SK-N-SH (cell line): ENCODE data around the gene CNTROB. TPM values are rescaled to one million over a fixed set of nuclear protein-coding genes. Genes with fewer than 3 reads are reported as not detected.

Source experiments
- CTCF ChIA-PET: fragments of 300-600, 350-600 bp; formaldehyde crosslinking; extraction: SDS; loops from one replicate; lab custom pipeline; 2021; lab: Yijun Ruan, JAX
- POLR2A ChIA-PET: fragments of 350-600 bp; sonication (Branson Sonifier 250); formaldehyde crosslinking; extraction: SDS; loops from one replicate; lab custom pipeline; 2020; ENCODE audit warnings: antibody characterized with exemption, inconsistent platforms; lab: Yijun Ruan, JAX
- DNase-seq: peaks from one replicate; pipeline ENCODE4 v3.0.0; 2012
- H2AFZ ChIP-seq: fragments of 200-600 bp; sonication (generic); 2 replicates; pipeline ENCODE4 v1.8.1; 2016; ENCODE audit warnings: antibody characterized with exemption, mild to moderate bottlenecking, low read depth
- H3F3A ChIP-seq: fragments of 200-600 bp; sonication (generic); replicated peaks from 2 replicates; pipeline ENCODE3; 2016; ENCODE audit warnings: antibody characterized with exemption, mild to moderate bottlenecking; ENCODE audit not compliant: insufficient read depth
- H3K27ac ChIP-seq, 2 experiments: fragments of 200-500 bp in 1 of 2; fragments of 200-600 bp in 1 of 2; sonication (Bioruptor generic) in 1 of 2; sonication (generic), shearing (Covaris generic) in 1 of 2; 2 replicates each; pipeline versions ENCODE4 v1.5.1 to v1.6.1; 2014 to 2016; ENCODE audit warnings: low read depth in 2 of 2, inconsistent platforms in 1 of 2, low read length in 1 of 2, mild to moderate bottlenecking in 1 of 2, mixed read lengths in 1 of 2
- H3K27me3 ChIP-seq: fragments of 200-600 bp; sonication (generic), shearing (Covaris generic); 2 replicates; pipeline ENCODE4 v1.6.1; 2016; ENCODE audit warnings: mixed run types; ENCODE audit not compliant: insufficient read depth
- H3K36me3 ChIP-seq, 2 experiments: fragments of 200-500 bp in 1 of 2; fragments of 200-600 bp in 1 of 2; sonication (Bioruptor generic) in 1 of 2; sonication (generic) in 1 of 2; replicated peaks in 1 of 2; 2 replicates each; pipeline versions ENCODE3 to v1.5.1; 2014 to 2016; ENCODE audit warnings: low read length in 1 of 2, mild to moderate bottlenecking in 1 of 2; ENCODE audit not compliant: insufficient read depth in 2 of 2, control insufficient read depth in 1 of 2
- H3K4me1 ChIP-seq, 2 experiments: fragments of 200-500 bp in 1 of 2; fragments of 200-600 bp in 1 of 2; sonication (Bioruptor generic) in 1 of 2; sonication (generic), shearing (Covaris generic) in 1 of 2; 2 replicates each; pipeline versions ENCODE4 v1.5.1 to v1.6.1; 2014 to 2016; ENCODE audit warnings: low read depth in 1 of 2, low read length in 1 of 2, mixed run types in 1 of 2; ENCODE audit not compliant: insufficient read depth in 2 of 2, control insufficient read depth in 1 of 2
- H3K4me2 ChIP-seq: fragments of 200-600 bp; sonication (generic), shearing (Covaris generic); 2 replicates; pipeline ENCODE4 v1.6.1; 2017; ENCODE audit warnings: mixed run types
- H3K4me3 ChIP-seq, 2 experiments: fragments of 200-500 bp in 1 of 2; fragments of 200-600 bp in 1 of 2; sonication (Bioruptor generic) in 1 of 2; sonication (generic), shearing (Covaris generic) in 1 of 2; 2 replicates each; pipeline versions ENCODE4 v1.5.1 to v1.8.1; 2014 to 2016; ENCODE audit warnings: low read depth in 2 of 2, inconsistent platforms in 1 of 2, low read length in 1 of 2, mild to moderate bottlenecking in 1 of 2, mixed read lengths in 1 of 2, moderate library complexity in 1 of 2
- H3K79me2 ChIP-seq: fragments of 200-600 bp; sonication (generic); 2 replicates; pipeline ENCODE4 v1.8.1; 2017; ENCODE audit warnings: mild to moderate bottlenecking; ENCODE audit not compliant: insufficient read depth
- H3K9ac ChIP-seq: fragments of 200-600 bp; sonication (generic); 2 replicates; pipeline ENCODE4 v1.6.1; 2017; ENCODE audit warnings: mixed run types
- H3K9me2 ChIP-seq: fragments of 200-600 bp; sonication (generic); 2 replicates; pipeline ENCODE4 v1.6.1; 2017; ENCODE audit warnings: mixed run types
- H3K9me3 ChIP-seq: fragments of 200-600 bp; sonication (generic); 2 replicates; pipeline ENCODE4 v1.6.1; 2017; ENCODE audit warnings: mixed run types, mild to moderate bottlenecking, moderate library complexity
- H4K20me1 ChIP-seq: fragments of 200-600 bp; sonication (generic); 2 replicates; pipeline ENCODE4 v1.6.1; 2017; ENCODE audit warnings: mild to moderate bottlenecking, mixed run types; ENCODE audit not compliant: insufficient read depth
- CHD2 ChIP-seq: fragments of 150-350 bp; IDR thresholded peaks from 2 replicates; pipeline ENCODE4 v1.6.1; 2018; ENCODE audit warnings: low read length; ENCODE audit not compliant: partially characterized antibody
- CTCF ChIP-seq: fragments of 200-600 bp; sonication (generic); IDR thresholded peaks from 2 replicates; pipeline ENCODE4 v1.6.1; 2017; ENCODE audit warnings: antibody characterized with exemption, mild to moderate bottlenecking, moderate library complexity
- ELF1 ChIP-seq: IDR thresholded peaks from 2 replicates; pipeline ENCODE4 v1.4.0; 2012
- JUND ChIP-seq: IDR thresholded peaks from 2 replicates; pipeline ENCODE4 v1.4.0; 2012
- MAX ChIP-seq: IDR thresholded peaks from 2 replicates; pipeline ENCODE4 v1.4.0; 2012; ENCODE audit warnings: low read depth
- MXI1 ChIP-seq: IDR thresholded peaks from 2 replicates; pipeline ENCODE4 v1.6.1; 2012; ENCODE audit warnings: mild to moderate bottlenecking, low read depth, low read length, improper control_type of control experiment
- NRF1 ChIP-seq: IDR thresholded peaks from 2 replicates; pipeline ENCODE4 v1.6.1; 2012; ENCODE audit warnings: low read depth, mild to moderate bottlenecking, low read length
- RAD21 ChIP-seq: IDR thresholded peaks from 2 replicates; pipeline ENCODE4 v1.6.1; 2012; ENCODE audit warnings: mild to moderate bottlenecking, low read length
- RCOR1 ChIP-seq: fragments of 150-350 bp; IDR thresholded peaks from 2 replicates; pipeline ENCODE4 v1.6.1; 2017; ENCODE audit warnings: antibody characterized with exemption, low read length
- SMC3 ChIP-seq: IDR thresholded peaks from 2 replicates; pipeline ENCODE4 v1.6.1; 2012; ENCODE audit warnings: low read depth, low read length, improper control_type of control experiment
- TAF1 ChIP-seq: IDR thresholded peaks from 2 replicates; pipeline ENCODE4 v1.6.1; 2012; ENCODE audit warnings: low read depth, mild to moderate bottlenecking, low read length, moderate library complexity, borderline replicate concordance
- TEAD4 ChIP-seq: IDR thresholded peaks from 2 replicates; pipeline ENCODE4 v1.4.0; 2012; ENCODE audit warnings: mild to moderate bottlenecking, borderline replicate concordance; ENCODE audit not compliant: insufficient read depth
- USF1 ChIP-seq: IDR thresholded peaks from 2 replicates; pipeline ENCODE4 v1.4.0; 2012; ENCODE audit warnings: low read depth, borderline replicate concordance
- USF2 ChIP-seq: fragments of 150-350 bp; IDR thresholded peaks from 2 replicates; pipeline ENCODE4 v1.6.1; 2017; ENCODE audit warnings: antibody characterized with exemption, low read length, low read depth, borderline replicate concordance
- YY1 ChIP-seq: IDR thresholded peaks from 2 replicates; pipeline ENCODE4 v1.4.0; 2012; ENCODE audit warnings: low read depth, mild to moderate bottlenecking
- ZBTB33 ChIP-seq: IDR thresholded peaks from 2 replicates; pipeline ENCODE4 v1.4.0; 2012; ENCODE audit warnings: low read depth, borderline replicate concordance
- WGBS: methylation state at CpG from one replicate; pipeline ENCODE4 v1.1.6; 2017; ENCODE audit warnings: low lambda C conversion rate; 5-methylcytosine and 5-hydroxymethylcytosine counted together
- polyA plus RNA-seq, 3 experiments: library from polyadenylated mRNA; depleted of rRNA; stranded (reverse); fragments of >200 nt; gene quantifications; 2 replicates each; pipeline ENCODE4 v1.2.3, GENCODE V29; 2012

CNTROB gene
- polyA plus RNA-seq, 1 of the 3 experiments (the other 2 are of a cell fraction), result 26.3 TPM

GRCh38 chr17:7989781-7990655, 58.0 kb downstream of the CNTROB start:
- Histone ChIP-seq H3K4me3 (peak overlapping the region; percentile 57 to 72), H3K9ac (peak overlapping the region; percentile 37; the same call in 1 of the 2 replicates), H3K27ac (peak overlapping the region in 1 of 2 experiments; percentile 47; a peak in 1 of 4 replicates), H3K4me1 (peaks cover 0 to 4% of the 10 kb centered on the region in 2 experiments; a peak in 1 of 4 replicates), H3F3A (peaks cover 7% of the 10 kb centered on the region), H3K9me2 (no peaks in the 10 kb centered on the region), H3K4me2 (peak overlapping the region; percentile 96), H3K36me3 (no peaks in the 10 kb centered on the region), H2AFZ (peak overlapping the region; percentile 93), H3K9me3 (no peaks in the 10 kb centered on the region), H3K27me3 (no peaks in the 10 kb centered on the region), H3K79me2 (no peaks in the 10 kb centered on the region), H4K20me1 (no peaks in the 10 kb centered on the region)
- CTCF ChIA-PET, result interaction anchor here (0.6 to 8.6 kb wide), 73 partner anchors 9 to 692 kb away, joined by 3 to 117 read pairs (median 5); partner anchors contain the start of genes ALOX15B, CHD3, CNTROB and GUCY2D
- TF ChIP-seq MAX, result peak; percentile 68; the same call in 1 of the 2 replicates
- peak; percentile 52; the same call in 1 of the 2 replicates for TF ChIP-seq ELF1
- peak; percentile 93 for TF ChIP-seq CTCF
- no peak for TF ChIP-seq ZBTB33
- TF ChIP-seq JUND, result no peak
- TF ChIP-seq CHD2, result peak; percentile 16
- no peak for TF ChIP-seq TAF1
- peak; percentile 59 for TF ChIP-seq RAD21
- TF ChIP-seq USF1, result no peak
- no peak for TF ChIP-seq TEAD4
- peak; percentile 72 for TF ChIP-seq SMC3
- TF ChIP-seq MXI1, result peak; percentile 65; the same call in 1 of the 2 replicates
- peak; percentile 52 for TF ChIP-seq NRF1
- TF ChIP-seq YY1, result no peak
- TF ChIP-seq RCOR1, result peak; percentile 37; the same call in 1 of the 2 replicates
- no peak for TF ChIP-seq USF2
- WGBS, result 23% methylated on average over 27 of the region's 59 CpGs
- POLR2A ChIA-PET, result interaction anchor here (0.6 to 0.7 kb wide), 2 partner anchors 58 to 68 kb away, joined by 3 read pairs; partner anchors contain the start of gene CNTROB
- DNase-seq, result peak; percentile 93
